ENCODE measurements around the gene ETFBKMT. TPM values are rescaled to one million over a fixed set of nuclear protein-coding genes. Genes with fewer than 3 reads are reported as not detected.

The ETFBKMT gene
- total and polyA plus RNA-seq, 9 donors: 1.7 to 3.9 (median 2.6) TPM

DNA sequence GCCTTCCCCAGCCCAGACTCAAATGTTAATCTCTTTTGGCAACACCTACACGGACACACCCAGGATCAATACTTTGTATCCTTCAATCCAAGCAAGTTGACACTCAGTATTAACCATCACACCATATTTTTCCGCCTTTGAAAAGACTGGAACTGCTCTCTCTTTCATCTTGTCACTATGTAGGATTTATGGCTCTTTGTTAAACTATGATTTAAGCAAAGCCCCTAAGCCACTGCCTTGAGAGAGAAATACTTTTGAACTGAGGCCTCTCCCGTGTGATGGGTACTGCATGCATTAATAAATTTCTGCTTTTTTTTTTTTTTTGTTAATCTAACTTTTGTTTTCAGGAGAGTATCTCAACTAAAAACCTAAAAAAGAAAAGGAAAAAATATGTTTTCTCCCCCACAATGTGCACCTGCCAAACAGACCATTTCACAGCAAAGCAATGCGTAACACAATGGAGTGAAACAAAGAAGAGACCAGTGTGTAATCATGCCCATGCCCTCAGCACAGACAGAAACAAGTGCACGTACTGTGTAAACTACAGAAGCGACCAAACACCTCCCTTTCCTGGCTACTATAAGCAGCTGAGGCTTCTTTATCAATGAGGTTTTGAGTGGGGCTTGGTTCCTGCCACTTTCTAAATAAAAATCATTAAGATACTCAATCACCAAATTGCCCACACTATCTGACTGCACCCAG is 28.3 kb upstream of the ETFBKMT start:
- H3K27ac ChIP-seq (ENCODE audit: low read length): no peak overlapping the region
- no peak for DNase-seq
- WGBS (ENCODE audit: insufficient coverage): 79% methylated on average over 2 of the region's 6 CpGs
- H3K27me3 ChIP-seq (ENCODE audit: control insufficient read depth, insufficient read depth, low read length): no peaks in the 10 kb centered on the region
- no peaks in the 10 kb centered on the region for H3K9me3 ChIP-seq (replicated peaks; ENCODE audit: control insufficient read depth, low read depth, low read length)
- H3K36me3 ChIP-seq (ENCODE audit: control insufficient read depth, insufficient read depth, low read length): no peaks in the 10 kb centered on the region
- peaks cover 9% of the 10 kb centered on the region for H3K4me1 ChIP-seq (ENCODE audit: control insufficient read depth, insufficient read depth, low read length)
- no peak overlapping the region for H3K4me3 ChIP-seq (ENCODE audit: low read length)

DNA sequence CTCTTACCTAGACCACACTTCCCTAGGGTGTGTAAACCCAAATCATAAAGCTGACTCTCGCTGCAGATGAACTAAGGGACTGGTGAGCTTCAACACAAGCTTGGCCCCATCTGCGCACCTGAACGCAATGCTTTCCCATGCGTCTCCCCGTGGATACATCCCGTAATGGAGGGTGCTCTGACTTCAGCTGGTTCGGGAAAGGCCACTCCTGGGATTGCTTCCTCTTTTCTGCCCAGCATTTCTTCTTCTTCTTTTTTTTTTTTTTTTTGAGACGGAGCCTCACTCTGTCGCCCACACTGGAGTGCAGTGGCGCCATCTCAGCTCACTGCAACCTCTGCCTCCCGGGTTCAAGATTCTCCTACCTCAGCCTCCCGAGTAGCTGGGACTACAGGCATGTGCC is 27.7 kb upstream of the ETFBKMT start:
- Histone ChIP-seq H3K27ac (ENCODE audit: low read length) (no peak overlapping the region), H3K4me3 (ENCODE audit: low read length) (no peak overlapping the region), H3K9me3 (replicated peaks; ENCODE audit: control insufficient read depth, low read depth, low read length) (no peaks in the 10 kb centered on the region), H3K27me3 (ENCODE audit: control insufficient read depth, insufficient read depth, low read length) (no peaks in the 10 kb centered on the region), H3K4me1 (ENCODE audit: control insufficient read depth, insufficient read depth, low read length) (peaks cover 9% of the 10 kb centered on the region), H3K36me3 (ENCODE audit: control insufficient read depth, insufficient read depth, low read length) (no peaks in the 10 kb centered on the region)
- WGBS (ENCODE audit: insufficient coverage): 94% methylated on average over 8 of the region's 12 CpGs
- no peak for DNase-seq

DNA sequence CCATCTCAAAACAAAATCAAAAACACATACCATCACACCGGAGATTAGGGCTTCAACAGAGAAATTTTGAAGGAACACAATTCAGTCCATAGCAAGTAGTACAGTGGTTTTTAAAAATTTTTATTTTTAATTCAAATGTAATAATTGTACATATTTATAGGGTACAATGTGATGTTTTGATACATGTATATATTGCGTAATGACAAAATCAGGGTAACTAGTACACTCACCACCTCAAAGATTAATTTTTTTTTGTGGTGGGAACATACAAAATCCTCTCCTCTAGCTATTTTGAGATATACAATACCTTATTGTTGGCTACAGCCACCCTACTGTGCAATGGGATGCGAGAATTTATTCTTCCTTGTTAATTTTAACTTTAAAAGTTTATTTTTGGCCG is 26.0 kb upstream of the ETFBKMT start:
- no peaks in the 10 kb centered on the region for H3K36me3 ChIP-seq (ENCODE audit: control insufficient read depth, insufficient read depth, low read length)
- no peak overlapping the region for H3K4me3 ChIP-seq (ENCODE audit: low read length)
- no peak overlapping the region for H3K27ac ChIP-seq (ENCODE audit: low read length)
- no peak for DNase-seq
- H3K27me3 ChIP-seq (ENCODE audit: control insufficient read depth, insufficient read depth, low read length): no peaks in the 10 kb centered on the region
- no CpG with 5 or more reads among the region's 4 CpGs for WGBS (ENCODE audit: insufficient coverage)
- no peaks in the 10 kb centered on the region for H3K9me3 ChIP-seq (replicated peaks; ENCODE audit: control insufficient read depth, low read depth, low read length)
- peaks cover 6% of the 10 kb centered on the region for H3K4me1 ChIP-seq (ENCODE audit: control insufficient read depth, insufficient read depth, low read length)

DNA sequence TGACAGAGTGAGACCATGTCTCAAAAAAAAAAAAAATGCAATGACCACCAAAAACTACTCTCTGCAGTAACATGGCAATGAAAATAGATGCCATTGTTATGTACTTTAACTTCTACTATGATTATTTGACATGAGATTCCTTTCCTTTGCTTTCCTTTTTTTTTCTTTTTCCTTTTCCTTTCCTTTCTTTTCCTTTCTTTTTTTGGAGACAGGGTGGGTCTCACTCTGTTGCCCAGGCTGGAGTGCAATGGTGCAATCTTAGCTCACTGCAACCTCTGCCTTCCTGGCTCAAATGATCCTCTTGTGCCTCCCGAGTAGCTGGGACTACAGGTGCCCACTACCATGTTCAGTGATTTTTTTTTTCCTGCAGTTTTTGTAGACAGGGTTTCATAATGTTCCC is 24.9 kb upstream of the ETFBKMT start:
- Histone ChIP-seq H3K4me1 (ENCODE audit: control insufficient read depth, insufficient read depth, low read length) (peaks cover 2% of the 10 kb centered on the region), H3K27me3 (ENCODE audit: control insufficient read depth, insufficient read depth, low read length) (no peaks in the 10 kb centered on the region), H3K4me3 (ENCODE audit: low read length) (no peak overlapping the region), H3K9me3 (replicated peaks; ENCODE audit: control insufficient read depth, low read depth, low read length) (no peaks in the 10 kb centered on the region), H3K27ac (ENCODE audit: low read length) (no peak overlapping the region), H3K36me3 (ENCODE audit: control insufficient read depth, insufficient read depth, low read length) (no peaks in the 10 kb centered on the region)
- no CpG with 5 or more reads among the region's 1 CpG for WGBS (ENCODE audit: insufficient coverage)
- no peak for DNase-seq

DNA sequence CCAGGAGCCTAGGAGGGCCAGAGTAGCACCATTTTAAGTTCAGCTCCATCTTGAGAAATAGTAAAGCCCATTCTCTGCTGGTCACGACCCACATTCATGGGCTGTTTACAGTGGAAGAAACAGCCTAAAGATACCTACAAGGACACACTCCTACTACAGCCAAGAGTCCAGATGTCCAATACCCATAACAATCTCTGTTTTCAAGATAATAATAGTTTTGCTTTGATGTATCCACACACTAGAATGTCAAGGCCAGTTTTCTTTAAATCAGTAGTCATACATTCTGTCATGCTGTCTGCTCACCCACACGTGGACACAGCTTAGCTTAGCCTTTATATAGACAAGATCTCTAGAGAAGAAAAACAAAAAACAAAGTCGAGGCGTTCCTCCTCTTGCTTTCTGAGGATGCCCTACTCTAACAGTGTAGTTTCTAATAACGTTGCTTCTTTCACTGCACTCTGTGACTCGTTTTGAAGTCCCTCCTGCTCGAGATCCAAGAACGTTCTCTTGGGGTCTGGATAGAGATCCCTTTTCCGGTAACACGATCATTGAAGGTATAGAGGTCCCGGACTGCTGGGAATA is 17.9 kb upstream of the ETFBKMT start:
- H3K27me3 ChIP-seq (ENCODE audit: control insufficient read depth, insufficient read depth, low read length): no peaks in the 10 kb centered on the region
- no CpG with 5 or more reads among the region's 11 CpGs for WGBS (ENCODE audit: insufficient coverage)
- DNase-seq: no peak
- no peaks in the 10 kb centered on the region for H3K9me3 ChIP-seq (replicated peaks; ENCODE audit: control insufficient read depth, low read depth, low read length)
- H3K36me3 ChIP-seq (ENCODE audit: control insufficient read depth, insufficient read depth, low read length): no peaks in the 10 kb centered on the region
- H3K4me3 ChIP-seq (ENCODE audit: low read length): no peak overlapping the region
- no peaks in the 10 kb centered on the region for H3K4me1 ChIP-seq (ENCODE audit: control insufficient read depth, insufficient read depth, low read length)
- no peak overlapping the region for H3K27ac ChIP-seq (ENCODE audit: low read length)

DNA sequence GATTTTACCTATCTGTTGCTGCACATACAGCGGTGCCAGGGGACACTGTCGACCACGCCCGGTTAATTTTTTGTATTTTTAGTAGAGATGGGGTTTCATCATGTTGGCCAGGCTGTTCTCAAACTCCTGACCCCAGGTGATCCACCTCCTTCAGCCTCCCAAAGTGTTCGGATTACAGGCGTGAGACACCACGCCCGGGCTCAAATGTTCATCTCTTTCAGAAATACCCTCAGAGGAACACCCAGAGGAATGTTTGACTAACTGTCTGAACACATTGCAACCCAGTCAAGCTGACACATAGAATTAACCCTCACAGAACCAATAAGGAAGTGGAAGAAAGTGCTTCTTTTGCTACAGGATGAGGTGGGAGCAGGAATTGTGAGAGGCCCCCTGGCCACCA is 15.0 kb upstream of the ETFBKMT start:
- H3K27ac ChIP-seq (ENCODE audit: low read length): no peak overlapping the region
- no peaks in the 10 kb centered on the region for H3K9me3 ChIP-seq (replicated peaks; ENCODE audit: control insufficient read depth, low read depth, low read length)
- no peaks in the 10 kb centered on the region for H3K27me3 ChIP-seq (ENCODE audit: control insufficient read depth, insufficient read depth, low read length)
- H3K36me3 ChIP-seq (ENCODE audit: control insufficient read depth, insufficient read depth, low read length): no peaks in the 10 kb centered on the region
- H3K4me1 ChIP-seq (ENCODE audit: control insufficient read depth, insufficient read depth, low read length): no peaks in the 10 kb centered on the region
- DNase-seq: no peak
- no peak overlapping the region for H3K4me3 ChIP-seq (ENCODE audit: low read length)
- no CpG with 5 or more reads among the region's 8 CpGs for WGBS (ENCODE audit: insufficient coverage)

GRCh38 chr12:31645924-31646323 is 13.6 kb upstream of the ETFBKMT start:
- H3K9me3 ChIP-seq (replicated peaks; ENCODE audit: control insufficient read depth, low read depth, low read length): no peaks in the 10 kb centered on the region
- H3K27ac ChIP-seq (ENCODE audit: low read length): no peak overlapping the region
- DNase-seq: peak; percentile 51
- no peaks in the 10 kb centered on the region for H3K27me3 ChIP-seq (ENCODE audit: control insufficient read depth, insufficient read depth, low read length)
- no peak overlapping the region for H3K4me3 ChIP-seq (ENCODE audit: low read length)
- no CpG with 5 or more reads among the region's 5 CpGs for WGBS (ENCODE audit: insufficient coverage)
- H3K4me1 ChIP-seq (ENCODE audit: control insufficient read depth, insufficient read depth, low read length): no peaks in the 10 kb centered on the region
- no peaks in the 10 kb centered on the region for H3K36me3 ChIP-seq (ENCODE audit: control insufficient read depth, insufficient read depth, low read length)

DNA sequence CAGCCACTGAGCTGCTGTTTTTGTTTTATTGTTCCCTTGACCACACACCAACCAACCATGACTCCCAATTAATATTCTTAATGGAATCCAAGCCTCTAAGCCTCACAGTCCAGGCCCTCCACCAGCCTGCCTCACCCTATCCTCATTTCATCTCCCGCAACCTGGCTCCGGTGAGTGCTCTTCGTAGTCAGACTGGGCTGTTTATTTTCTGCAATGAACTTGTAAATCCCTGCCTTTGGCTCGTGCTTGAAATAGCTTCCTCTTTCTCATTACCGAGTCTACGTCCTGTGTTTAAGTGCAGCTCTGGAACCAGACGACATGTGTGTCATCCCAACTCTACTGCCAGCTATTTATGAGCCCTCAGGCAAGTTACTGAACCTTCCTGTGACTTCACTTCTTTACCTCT is 12.4 kb upstream of the ETFBKMT start:
- Histone ChIP-seq H3K27me3 (ENCODE audit: control insufficient read depth, insufficient read depth, low read length) (no peaks in the 10 kb centered on the region), H3K27ac (ENCODE audit: low read length) (no peak overlapping the region), H3K36me3 (ENCODE audit: control insufficient read depth, insufficient read depth, low read length) (no peaks in the 10 kb centered on the region), H3K4me3 (ENCODE audit: low read length) (no peak overlapping the region), H3K4me1 (ENCODE audit: control insufficient read depth, insufficient read depth, low read length) (no peaks in the 10 kb centered on the region), H3K9me3 (replicated peaks; ENCODE audit: control insufficient read depth, low read depth, low read length) (no peaks in the 10 kb centered on the region)
- peak; percentile 50 for DNase-seq
- WGBS (ENCODE audit: insufficient coverage): 28% methylated on average over 6 of the region's 7 CpGs

DNA sequence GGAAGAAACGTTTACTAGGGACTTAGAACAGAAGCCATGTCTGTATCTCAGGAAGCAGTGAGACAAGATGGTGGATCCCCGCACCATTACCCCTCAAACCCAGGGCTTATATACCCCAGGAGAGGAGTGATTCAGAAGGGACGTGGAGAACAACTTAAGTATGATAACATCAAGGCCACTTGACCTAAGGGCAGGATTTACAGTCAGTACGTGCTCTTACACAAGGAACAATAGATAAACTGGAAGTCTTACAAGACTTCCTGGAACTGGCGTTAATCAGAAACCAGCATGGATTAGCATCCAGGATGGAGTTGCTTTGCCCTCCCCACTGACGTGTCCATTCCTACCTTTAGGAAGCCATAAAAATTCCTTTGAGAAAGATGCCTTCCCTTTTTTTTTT is 8.6 kb upstream of the ETFBKMT start:
- WGBS (ENCODE audit: insufficient coverage): 66% methylated on average over 2 of the region's 6 CpGs
- no peaks in the 10 kb centered on the region for H3K9me3 ChIP-seq (replicated peaks; ENCODE audit: control insufficient read depth, low read depth, low read length)
- H3K36me3 ChIP-seq (ENCODE audit: control insufficient read depth, insufficient read depth, low read length): no peaks in the 10 kb centered on the region
- peak; percentile 30 for DNase-seq
- no peak overlapping the region for H3K4me3 ChIP-seq (ENCODE audit: low read length)
- H3K27me3 ChIP-seq (ENCODE audit: control insufficient read depth, insufficient read depth, low read length): no peaks in the 10 kb centered on the region
- H3K4me1 ChIP-seq (ENCODE audit: control insufficient read depth, insufficient read depth, low read length): no peaks in the 10 kb centered on the region
- H3K27ac ChIP-seq (ENCODE audit: low read length): peak overlapping the region; percentile 10

DNA sequence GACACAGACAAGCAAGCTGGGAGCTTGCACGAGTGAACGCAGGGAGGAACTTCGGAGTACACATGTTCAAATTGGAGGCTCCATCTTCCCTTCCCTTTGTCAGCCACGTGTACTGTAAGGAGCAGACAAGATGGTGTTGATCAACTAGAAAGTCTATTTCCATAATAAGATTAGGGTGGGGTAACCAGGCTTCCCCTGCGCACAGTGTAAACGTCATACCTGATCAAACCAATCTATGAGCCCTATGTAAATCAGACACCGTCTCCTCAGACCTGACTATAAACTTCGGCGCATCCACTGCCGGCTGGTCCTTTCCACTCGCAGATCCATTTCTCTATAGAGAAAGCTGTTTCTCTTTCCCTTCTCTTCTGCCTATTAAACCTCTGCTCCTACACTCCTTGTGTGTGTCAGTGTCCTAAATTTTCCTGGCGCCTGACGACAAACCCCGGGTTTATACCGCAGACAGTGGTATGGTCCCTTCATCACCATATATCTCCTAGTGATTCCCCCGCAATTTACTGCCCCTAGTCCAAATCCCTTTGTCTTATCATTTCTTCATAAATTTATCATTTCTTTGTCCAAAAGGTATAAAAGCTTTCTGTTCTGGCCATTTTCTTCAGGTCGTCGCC is 7.5 kb upstream of the ETFBKMT start:
- Histone ChIP-seq H3K36me3 (ENCODE audit: control insufficient read depth, insufficient read depth, low read length) (no peaks in the 10 kb centered on the region), H3K4me1 (ENCODE audit: control insufficient read depth, insufficient read depth, low read length) (no peaks in the 10 kb centered on the region), H3K4me3 (ENCODE audit: low read length) (no peak overlapping the region), H3K9me3 (replicated peaks; ENCODE audit: control insufficient read depth, low read depth, low read length) (no peaks in the 10 kb centered on the region), H3K27me3 (ENCODE audit: control insufficient read depth, insufficient read depth, low read length) (no peaks in the 10 kb centered on the region), H3K27ac (ENCODE audit: low read length) (no peak overlapping the region)
- peak; percentile 58 for DNase-seq
- WGBS (ENCODE audit: insufficient coverage): 68% methylated on average over 10 of the region's 18 CpGs

All from muscle of leg (tissue), 11 donors.